Measurements from ENCODE around the gene ATP1B3.

- TF ChIP-seq CTCF (IDR thresholded peaks at IDR 0.05; ENCODE audit: insufficient read depth, low read depth, low read length) (no peak), EZH2 (IDR thresholded peaks at IDR 0.05; ENCODE audit: insufficient read depth, low read length) (no peak)
Measured at GRCh38 chr3:141939759-141940158, 63.3 kb downstream of the ATP1B3 start.
